ENCODE results near the gene SERINC5. TPM values are rescaled to one million over a fixed set of nuclear protein-coding genes. Genes with fewer than 3 reads are reported as not detected.

Gene SERINC5
- total RNA-seq, 2 donors from 2014 or later = 12.8 to 13.9 TPM

GRCh38 chr5:80082731-80083100, 173.1 kb downstream of the SERINC5 start:
- DNase-seq (ENCODE audit: low spot score) (no peak), ATAC-seq (ENCODE audit: insufficient number of reproducible peaks, low FRiP score, low read depth) (no peak)
- H3K4me3 ChIP-seq = peak overlapping the region; percentile 71
- no peaks in the 10 kb centered on the region for H3K27me3 ChIP-seq (replicated peaks; ENCODE audit: insufficient read depth)
- peaks cover 3 to 12% of the 10 kb centered on the region in 2 donors for H3K4me1 ChIP-seq (ENCODE audit: control insufficient read depth in 1 of 2, low read depth in 2 of 2)
- no peaks in the 10 kb centered on the region for H3K9me3 ChIP-seq
- peak overlapping the region; percentile 71 to 75 for H3K27ac ChIP-seq
- peak; percentile 87 for TF ChIP-seq CTCF (IDR thresholded peaks at IDR 0.05)
- H3K36me3 ChIP-seq = no peaks in the 10 kb centered on the region

GRCh38 chr5:80082281-80082680, 173.6 kb downstream of the SERINC5 start:
- peak overlapping the region; percentile 71 for H3K4me3 ChIP-seq
- no peak for DNase-seq (ENCODE audit: low spot score)
- TF ChIP-seq CTCF (IDR thresholded peaks at IDR 0.05) = no peak
- no peaks in the 10 kb centered on the region for H3K36me3 ChIP-seq
- H3K9me3 ChIP-seq = no peaks in the 10 kb centered on the region
- H3K27ac ChIP-seq = peak overlapping the region in 1 of 2 donors; percentile 75
- ATAC-seq (ENCODE audit: insufficient number of reproducible peaks, low FRiP score, low read depth) = no peak
- no peaks in the 10 kb centered on the region for H3K27me3 ChIP-seq (replicated peaks; ENCODE audit: insufficient read depth)
- peaks cover 3 to 12% of the 10 kb centered on the region in 2 donors for H3K4me1 ChIP-seq (ENCODE audit: control insufficient read depth in 1 of 2, low read depth in 2 of 2)

- Histone ChIP-seq H3K4me1 (ENCODE audit: control insufficient read depth in 1 of 2, low read depth in 2 of 2) (peaks cover 3 to 12% of the 10 kb centered on the region in 2 donors), H3K36me3 (no peaks in the 10 kb centered on the region), H3K4me3 (no peak overlapping the region), H3K9me3 (no peaks in the 10 kb centered on the region), H3K27ac (no peak overlapping the region), H3K27me3 (replicated peaks; ENCODE audit: insufficient read depth) (no peaks in the 10 kb centered on the region)
- DNase-seq (ENCODE audit: low spot score) = no peak
- ATAC-seq (ENCODE audit: insufficient number of reproducible peaks, low FRiP score, low read depth) = no peak
- TF ChIP-seq CTCF (IDR thresholded peaks at IDR 0.05) = no peak
These were observed 176.9 kb downstream of the SERINC5 start for GRCh38 chr5:80078921-80079320.

GRCh38 chr5:80077051-80077714, 178.7 kb downstream of the SERINC5 start:
- ATAC-seq (ENCODE audit: insufficient number of reproducible peaks, low FRiP score, low read depth) = no peak
- no peaks in the 10 kb centered on the region for H3K9me3 ChIP-seq
- no peaks in the 10 kb centered on the region for H3K36me3 ChIP-seq
- DNase-seq (ENCODE audit: low spot score) = no peak
- H3K4me3 ChIP-seq = no peak overlapping the region
- peaks cover 0 to under 1% of the 10 kb centered on the region in 2 donors for H3K4me1 ChIP-seq (ENCODE audit: control insufficient read depth in 1 of 2, low read depth in 2 of 2)
- TF ChIP-seq CTCF (IDR thresholded peaks at IDR 0.05) = no peak
- H3K27me3 ChIP-seq (replicated peaks; ENCODE audit: insufficient read depth) = no peaks in the 10 kb centered on the region
- no peak overlapping the region for H3K27ac ChIP-seq

- H3K27ac ChIP-seq = no peak overlapping the region
These were observed 179.5 kb downstream of the SERINC5 start for GRCh38 chr5:80076131-80077050.

More at GRCh38 chr5:80076131-80077050, 179.5 kb downstream of the SERINC5 start:
- ATAC-seq (ENCODE audit: insufficient number of reproducible peaks, low FRiP score, low read depth) (no peak), DNase-seq (ENCODE audit: low spot score) (no peak)
- Histone ChIP-seq H3K27me3 (replicated peaks; ENCODE audit: insufficient read depth) (no peaks in the 10 kb centered on the region), H3K9me3 (no peaks in the 10 kb centered on the region), H3K4me3 (no peak overlapping the region), H3K36me3 (no peaks in the 10 kb centered on the region), H3K4me1 (ENCODE audit: control insufficient read depth in 1 of 2, low read depth in 2 of 2) (no peaks in the 10 kb centered on the region)
- TF ChIP-seq CTCF (IDR thresholded peaks at IDR 0.05) = no peak
